IgD-negative memory B cell (primary cell): Measurements from ENCODE around the gene PIMREG. TPM values are rescaled to one million over a fixed set of nuclear protein-coding genes. Genes with fewer than 3 reads are reported as not detected.

Experiments
- H3K27ac Mint-ChIP-seq, 3 donors: one replicate each; pipeline ENCODE4 v1.8.0; 2020 to 2022; ENCODE audit warnings: mild to moderate bottlenecking in 3 of 3, mixed read lengths in 3 of 3, moderate library complexity in 1 of 3
- H3K27me3 Mint-ChIP-seq: one replicate; pipeline ENCODE4 v1.8.0; 2021; ENCODE audit warnings: mixed read lengths
- H3K36me3 Mint-ChIP-seq: one replicate; pipeline ENCODE4 v1.8.0; 2020; ENCODE audit warnings: mild to moderate bottlenecking, mixed read lengths
- H3K4me1 Mint-ChIP-seq, 3 donors: one replicate each; pipeline ENCODE4 v1.8.0; 2020 to 2022; ENCODE audit warnings: mixed read lengths in 3 of 3, mild to moderate bottlenecking in 1 of 3
- H3K4me3 Mint-ChIP-seq, 4 donors: one replicate each; pipeline ENCODE4 v1.8.0; 2020 to 2022; ENCODE audit warnings: mild to moderate bottlenecking in 4 of 4, mixed read lengths in 4 of 4, moderate library complexity in 3 of 4
- H3K9me3 Mint-ChIP-seq, 3 donors: one replicate each; pipeline ENCODE4 v1.8.0; 2020 to 2021; ENCODE audit warnings: mixed read lengths in 3 of 3, mild to moderate bottlenecking in 1 of 3
- polyA plus RNA-seq: library from polyadenylated mRNA; unstranded; fragments of 300-500 nt; fragmentation: Illumina TruSeq; gene quantifications from one replicate; pipeline ENCODE4 v1.2.3, GENCODE V29; 2021

Gene PIMREG
- polyA plus RNA-seq, 1 donor from 2014 or later = not detected

DNA sequence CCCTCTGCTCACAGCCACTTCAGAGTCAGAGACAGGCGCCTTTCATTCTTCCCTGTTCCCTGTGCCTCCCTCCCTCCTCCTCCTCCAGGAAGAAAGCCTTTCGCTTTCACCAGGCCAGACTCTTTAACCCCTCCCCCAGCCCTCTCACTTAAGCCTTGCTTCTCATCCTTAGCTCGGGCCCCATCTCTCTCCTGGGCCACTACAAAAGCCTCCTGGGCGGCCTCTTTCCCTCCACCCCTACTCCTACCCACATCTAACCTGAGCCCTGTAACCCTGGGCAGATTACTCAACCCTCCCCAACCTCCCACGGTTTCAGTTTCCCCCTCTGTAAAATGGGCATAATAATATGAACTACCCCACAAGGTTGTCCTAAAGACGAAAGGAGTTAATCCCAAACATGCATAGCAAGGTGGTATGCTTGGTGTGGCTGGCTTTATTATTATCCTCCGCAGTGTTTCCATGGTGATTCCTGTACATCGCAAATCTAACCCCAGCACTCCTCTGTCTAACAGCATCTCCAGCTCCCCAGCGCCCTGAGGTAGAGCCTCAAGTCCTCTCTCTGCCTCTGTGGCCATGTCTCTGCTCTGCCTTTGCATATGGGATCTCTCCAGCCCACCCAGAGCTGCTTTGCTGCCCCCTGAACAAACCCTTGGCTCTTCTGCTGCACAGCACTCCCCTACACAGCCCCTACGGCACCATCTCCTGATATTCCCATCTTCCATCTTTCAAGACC, 17.7 kb downstream of the PIMREG start:
- Mint-ChIP-seq H3K27ac (no peak overlapping the region), H3K36me3 (no peaks in the 10 kb centered on the region), H3K27me3 (peaks cover 12% of the 10 kb centered on the region), H3K4me3 (no peak overlapping the region), H3K9me3 (peaks cover 0 to 2% (median 0%) of the 10 kb centered on the region in 3 donors), H3K4me1 (peaks cover 0 to 7% (median 0%) of the 10 kb centered on the region in 3 donors)

- Mint-ChIP-seq H3K9me3 (peaks cover 0 to 2% (median 0%) of the 10 kb centered on the region in 3 donors), H3K36me3 (peaks cover 1% of the 10 kb centered on the region), H3K4me3 (no peak overlapping the region), H3K27ac (no peak overlapping the region), H3K27me3 (peaks cover 12% of the 10 kb centered on the region), H3K4me1 (peaks cover 0 to 3% (median 0%) of the 10 kb centered on the region in 3 donors)
Measured at GRCh38 chr17:6462692-6463091, 18.4 kb downstream of the PIMREG start.

GRCh38 chr17:6463616-6464445, 19.6 kb downstream of the PIMREG start:
- no peak overlapping the region for H3K27ac Mint-ChIP-seq
- H3K9me3 Mint-ChIP-seq = peaks cover 0 to 2% (median 0%) of the 10 kb centered on the region in 3 donors
- peaks cover 2% of the 10 kb centered on the region for H3K36me3 Mint-ChIP-seq
- peaks cover 0 to 3% (median 0%) of the 10 kb centered on the region in 3 donors for H3K4me1 Mint-ChIP-seq
- no peak overlapping the region for H3K4me3 Mint-ChIP-seq
- peaks cover 12% of the 10 kb centered on the region for H3K27me3 Mint-ChIP-seq

- Mint-ChIP-seq H3K4me3 (no peak overlapping the region), H3K27me3 (peaks cover 12% of the 10 kb centered on the region), H3K9me3 (peaks cover 0 to 2% (median 0%) of the 10 kb centered on the region in 3 donors), H3K36me3 (peaks cover 2% of the 10 kb centered on the region), H3K27ac (no peak overlapping the region), H3K4me1 (peaks cover 0 to 3% (median 0%) of the 10 kb centered on the region in 3 donors)
Measured at GRCh38 chr17:6464446-6465041, 20.3 kb downstream of the PIMREG start.

DNA sequence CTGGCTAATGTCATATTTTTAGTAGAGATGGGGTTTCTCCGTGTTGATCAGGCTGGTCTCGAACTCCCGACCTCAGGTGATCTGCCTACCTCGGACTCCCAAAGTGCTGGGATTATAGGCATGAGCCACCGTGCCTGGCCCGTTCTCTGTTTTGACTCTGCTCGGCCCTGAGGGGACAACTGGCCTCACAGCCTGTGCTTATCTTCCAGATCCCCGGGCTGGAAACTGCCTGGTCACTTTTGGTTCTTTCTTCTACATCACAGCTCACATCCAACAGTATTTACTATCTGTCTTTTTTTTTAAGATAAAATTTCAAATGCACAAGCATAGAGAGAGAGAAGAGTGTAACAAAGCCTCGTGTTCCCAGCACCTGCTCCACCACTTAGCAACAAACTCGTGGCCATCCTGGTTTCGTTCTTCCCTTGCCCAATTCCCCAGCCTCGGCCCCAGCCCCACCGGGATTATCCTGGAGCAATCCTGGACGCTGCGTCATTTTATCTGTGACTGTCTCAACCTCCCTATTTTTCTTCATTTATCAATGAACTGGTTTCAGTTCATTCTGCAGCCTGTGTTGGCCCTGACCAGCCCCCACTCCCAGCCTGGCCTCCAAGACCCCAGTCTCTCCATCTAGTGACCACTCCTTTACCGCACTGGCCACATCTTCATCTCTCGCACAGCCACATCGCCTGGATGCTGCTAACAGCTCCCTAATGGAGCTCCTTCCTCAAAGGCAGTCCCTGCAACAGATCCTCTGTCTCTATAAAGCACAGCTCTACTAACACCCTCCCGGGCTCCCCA, 21.1 kb downstream of the PIMREG start:
- Mint-ChIP-seq H3K4me1 (peaks cover 0 to 3% (median 0%) of the 10 kb centered on the region in 3 donors), H3K27ac (peak overlapping the region in 1 of 3 donors; percentile 52), H3K27me3 (peaks cover 10% of the 10 kb centered on the region), H3K36me3 (peaks cover 5% of the 10 kb centered on the region), H3K9me3 (peaks cover 0 to 2% (median 0%) of the 10 kb centered on the region in 3 donors), H3K4me3 (no peak overlapping the region)

GRCh38 chr17:6467567-6467966, 23.3 kb downstream of the PIMREG start:
- Mint-ChIP-seq H3K4me3 (no peak overlapping the region), H3K27ac (no peak overlapping the region), H3K27me3 (peaks cover 9% of the 10 kb centered on the region), H3K4me1 (no peaks in the 10 kb centered on the region), H3K9me3 (peaks cover 0 to 2% (median 0%) of the 10 kb centered on the region in 3 donors), H3K36me3 (peaks cover 5% of the 10 kb centered on the region)

- Mint-ChIP-seq H3K27ac (no peak overlapping the region), H3K4me3 (no peak overlapping the region), H3K4me1 (peaks cover 0 to 2% (median 2%) of the 10 kb centered on the region in 3 donors), H3K9me3 (peaks cover 0 to 2% (median 0%) of the 10 kb centered on the region in 3 donors), H3K36me3 (peaks cover 5% of the 10 kb centered on the region), H3K27me3 (peaks cover 8% of the 10 kb centered on the region)
Measured at GRCh38 chr17:6468051-6468790, 24.0 kb downstream of the PIMREG start.

DNA sequence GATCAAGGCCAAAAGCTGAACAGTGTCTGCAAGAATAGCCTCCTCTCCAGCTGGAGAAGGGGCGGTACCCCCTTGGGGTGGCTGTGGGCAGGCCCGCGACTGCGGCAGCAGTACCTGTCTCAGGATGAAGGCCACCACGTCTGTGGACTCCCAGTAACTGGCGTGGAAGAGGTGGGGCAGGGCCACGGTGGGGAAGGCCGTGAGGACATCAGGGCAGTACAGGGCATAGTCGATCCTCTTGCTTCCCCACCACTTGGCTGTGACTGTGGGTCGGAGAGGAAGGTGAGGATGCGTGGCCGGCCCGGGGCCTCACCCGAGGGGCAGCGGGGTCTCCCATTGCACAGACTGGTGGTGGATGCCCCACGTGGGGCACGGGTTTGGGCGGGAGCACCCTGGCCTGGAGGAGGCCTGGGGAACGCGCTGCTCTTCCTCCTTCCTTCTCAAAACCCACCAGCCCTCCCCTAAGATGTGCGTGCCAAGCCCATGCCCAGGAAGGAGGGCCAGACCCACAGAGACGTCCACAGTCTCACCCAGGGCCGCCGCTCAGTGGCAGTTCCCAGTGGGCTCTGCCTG, 26.0 kb downstream of the PIMREG start:
- peaks cover 0 to 2% (median 0%) of the 10 kb centered on the region in 3 donors for H3K9me3 Mint-ChIP-seq
- no peak overlapping the region for H3K4me3 Mint-ChIP-seq
- peaks cover 0 to 2% (median 2%) of the 10 kb centered on the region in 3 donors for H3K4me1 Mint-ChIP-seq
- peaks cover 5% of the 10 kb centered on the region for H3K36me3 Mint-ChIP-seq
- no peak overlapping the region for H3K27ac Mint-ChIP-seq
- peaks cover 8% of the 10 kb centered on the region for H3K27me3 Mint-ChIP-seq

GRCh38 chr17:6470751-6471521, 26.7 kb downstream of the PIMREG start:
- H3K27me3 Mint-ChIP-seq = peaks cover 4% of the 10 kb centered on the region
- peaks cover 0 to 2% (median 2%) of the 10 kb centered on the region in 3 donors for H3K4me1 Mint-ChIP-seq
- no peak overlapping the region for H3K27ac Mint-ChIP-seq
- peaks cover 0 to 2% (median 0%) of the 10 kb centered on the region in 3 donors for H3K9me3 Mint-ChIP-seq
- no peak overlapping the region for H3K4me3 Mint-ChIP-seq
- H3K36me3 Mint-ChIP-seq = peaks cover 5% of the 10 kb centered on the region

DNA sequence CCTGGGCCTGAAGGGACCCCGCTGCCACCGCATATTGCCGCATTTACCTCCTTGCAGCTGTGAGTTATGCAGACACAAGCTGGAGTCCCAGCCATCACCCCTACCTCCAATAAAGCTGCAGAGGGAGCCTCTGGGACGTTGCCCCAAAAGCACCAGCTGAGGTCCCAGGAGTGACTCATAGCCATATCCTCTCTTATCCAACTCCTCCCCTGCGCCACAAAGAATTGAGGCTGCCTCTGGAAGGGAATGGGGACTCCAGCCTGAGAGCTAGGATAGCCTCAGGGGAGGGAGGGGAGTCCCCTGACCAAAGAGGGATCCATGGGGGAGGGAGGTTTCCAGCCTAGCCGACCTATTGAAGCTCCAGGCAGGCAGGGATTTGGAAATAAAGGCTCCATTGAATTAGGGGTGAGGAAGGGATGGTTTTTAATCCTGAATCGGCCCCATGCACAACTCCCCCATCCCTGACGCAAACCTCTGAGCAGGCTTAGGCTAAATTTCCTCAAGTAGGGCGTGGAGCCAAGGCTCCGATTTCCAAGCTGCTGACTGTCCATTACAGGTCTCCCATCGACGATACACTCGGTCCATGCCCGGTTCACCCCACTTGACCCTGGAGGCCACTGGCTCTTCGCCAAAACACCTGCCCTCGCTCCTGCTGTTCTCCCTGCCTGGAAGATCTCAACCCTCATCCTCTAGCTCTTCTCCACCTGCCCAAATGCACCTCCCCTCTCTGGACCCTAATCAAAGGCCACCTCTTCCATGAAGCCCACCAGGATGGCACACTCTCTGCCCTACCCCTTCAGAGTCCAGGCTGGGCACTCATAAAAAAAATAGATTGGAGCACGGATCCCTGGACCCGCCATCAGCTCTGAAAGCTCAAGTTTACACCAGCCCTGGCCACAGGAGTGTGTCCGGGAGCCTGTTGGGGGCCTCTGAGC, 27.5 kb downstream of the PIMREG start:
- no peaks in the 10 kb centered on the region for H3K9me3 Mint-ChIP-seq
- peaks cover 0 to 2% (median 2%) of the 10 kb centered on the region in 3 donors for H3K4me1 Mint-ChIP-seq
- no peaks in the 10 kb centered on the region for H3K27me3 Mint-ChIP-seq
- no peak overlapping the region for H3K27ac Mint-ChIP-seq
- no peak overlapping the region for H3K4me3 Mint-ChIP-seq
- peaks cover 5% of the 10 kb centered on the region for H3K36me3 Mint-ChIP-seq

DNA sequence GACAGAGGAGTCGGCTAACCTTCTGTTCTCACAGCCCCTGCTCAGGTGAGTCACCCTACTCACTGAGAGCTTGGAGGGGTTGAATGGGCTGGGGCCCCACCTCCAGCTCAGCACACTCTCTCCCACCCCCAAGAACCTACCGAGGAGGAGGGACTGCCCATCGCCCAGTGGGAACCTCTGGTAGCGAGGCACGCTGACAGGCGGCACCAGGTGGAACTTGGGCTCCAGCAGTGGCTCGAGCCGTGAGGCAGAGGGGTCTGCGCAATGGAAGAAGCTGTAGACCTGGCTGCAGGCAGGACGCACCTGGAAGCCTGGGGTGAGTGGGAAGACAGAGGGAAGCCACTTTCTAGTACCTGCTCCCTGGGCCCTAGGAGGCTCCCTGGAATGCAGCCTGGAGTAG, 28.3 kb downstream of the PIMREG start:
- Mint-ChIP-seq H3K4me3 (no peak overlapping the region), H3K36me3 (peaks cover 5% of the 10 kb centered on the region), H3K27me3 (no peaks in the 10 kb centered on the region)

GRCh38 chr17:6473128-6473767, 29.0 kb downstream of the PIMREG start:
- no peaks in the 10 kb centered on the region for H3K9me3 Mint-ChIP-seq
- H3K4me3 Mint-ChIP-seq = no peak overlapping the region
- no peak overlapping the region for H3K27ac Mint-ChIP-seq
- peaks cover 0 to 2% (median 2%) of the 10 kb centered on the region in 3 donors for H3K4me1 Mint-ChIP-seq
- peaks cover 3% of the 10 kb centered on the region for H3K36me3 Mint-ChIP-seq
- no peaks in the 10 kb centered on the region for H3K27me3 Mint-ChIP-seq

More for the DNA sequence above, 28.3 kb downstream of the PIMREG start:
- Mint-ChIP-seq H3K4me1 (peaks cover 0 to 2% (median 2%) of the 10 kb centered on the region in 3 donors), H3K27ac (no peak overlapping the region), H3K9me3 (no peaks in the 10 kb centered on the region)
